DND-41 (cell line): ENCODE measurements around the gene PAGE2B.

Source experiments
- EZH2 ChIP-seq: IDR thresholded peaks from 3 replicates; pipeline ENCODE4 v1.6.1; 2012; ENCODE audit warnings: borderline replicate concordance, low read depth, mild to moderate bottlenecking, moderate library complexity, low read length, inconsistent platforms; ENCODE audit not compliant: severe bottlenecking
- TF ChIP-seq, protein P1 (sequence below): IDR thresholded peaks from 2 replicates; pipeline ENCODE4 v1.5.1; 2012; ENCODE audit warnings: borderline replicate concordance, low read length, moderate library complexity, mild to moderate bottlenecking; ENCODE audit not compliant: poor library complexity, severe bottlenecking; ENCODE audit errors: extremely low read depth

DNA sequence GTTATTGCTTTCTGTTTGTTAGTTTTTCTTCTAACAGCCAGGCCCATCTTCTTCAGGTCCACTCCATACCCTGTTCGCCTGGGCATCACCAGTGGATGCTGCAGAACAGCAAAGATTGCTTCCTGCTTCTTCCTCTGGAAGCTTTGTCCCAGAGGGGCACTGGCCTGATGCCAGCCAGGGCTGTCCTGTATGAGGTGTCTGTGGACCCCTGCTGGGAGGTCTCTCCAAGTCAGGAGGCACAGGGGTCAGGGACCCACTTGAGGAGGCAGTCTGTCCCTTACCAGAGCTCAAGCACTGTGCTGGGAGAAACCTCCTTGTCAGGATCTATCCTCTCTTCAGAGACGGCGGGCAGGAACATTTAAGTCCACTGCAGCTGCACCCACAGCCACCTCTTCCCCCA is 2.5 kb upstream of the PAGE2B start:
- TF ChIP-seq, protein P1, sequence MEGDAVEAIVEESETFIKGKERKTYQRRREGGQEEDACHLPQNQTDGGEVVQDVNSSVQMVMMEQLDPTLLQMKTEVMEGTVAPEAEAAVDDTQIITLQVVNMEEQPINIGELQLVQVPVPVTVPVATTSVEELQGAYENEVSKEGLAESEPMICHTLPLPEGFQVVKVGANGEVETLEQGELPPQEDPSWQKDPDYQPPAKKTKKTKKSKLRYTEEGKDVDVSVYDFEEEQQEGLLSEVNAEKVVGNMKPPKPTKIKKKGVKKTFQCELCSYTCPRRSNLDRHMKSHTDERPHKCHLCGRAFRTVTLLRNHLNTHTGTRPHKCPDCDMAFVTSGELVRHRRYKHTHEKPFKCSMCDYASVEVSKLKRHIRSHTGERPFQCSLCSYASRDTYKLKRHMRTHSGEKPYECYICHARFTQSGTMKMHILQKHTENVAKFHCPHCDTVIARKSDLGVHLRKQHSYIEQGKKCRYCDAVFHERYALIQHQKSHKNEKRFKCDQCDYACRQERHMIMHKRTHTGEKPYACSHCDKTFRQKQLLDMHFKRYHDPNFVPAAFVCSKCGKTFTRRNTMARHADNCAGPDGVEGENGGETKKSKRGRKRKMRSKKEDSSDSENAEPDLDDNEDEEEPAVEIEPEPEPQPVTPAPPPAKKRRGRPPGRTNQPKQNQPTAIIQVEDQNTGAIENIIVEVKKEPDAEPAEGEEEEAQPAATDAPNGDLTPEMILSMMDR: no peak
- TF ChIP-seq EZH2: no peak
